ENCODE results near the gene KLHDC3. TPM values are rescaled to one million over a fixed set of nuclear protein-coding genes. Genes with fewer than 3 reads are reported as not detected.

Gene KLHDC3
- total and polyA plus RNA-seq, 2 donors (not counting 1 experiment from before 2014, with no cell fraction given): 47.4 to 50.7 TPM

- Mint-ChIP-seq H3K4me1 (peaks cover 38% of the 10 kb centered on the region), H3K27ac (no peak overlapping the region), H3K27me3 (no peaks in the 10 kb centered on the region), H3K4me3 (no peak overlapping the region), H3K9me3 (ENCODE audit: insufficient read depth) (no peaks in the 10 kb centered on the region)
- Histone ChIP-seq H3K4me2 (replicated peaks; ENCODE audit: low read depth, low read length, poor library complexity, severe bottlenecking) (no peak overlapping the region), H3K4me1 (ENCODE audit: control insufficient read depth in 2 of 2, insufficient read depth in 2 of 2, low read length in 2 of 2) (peaks cover 10 to 20% of the 10 kb centered on the region in 2 donors), H3K36me3 (replicated peaks in 1 of 2; ENCODE audit: control extremely low read depth in 1 of 2, control insufficient read depth in 1 of 2, extremely low read depth in 1 of 2, insufficient read depth in 2 of 2, low read length in 1 of 2) (peaks cover 0 to 29% of the 10 kb centered on the region in 2 experiments), H3K9me3 (ENCODE audit: control extremely low read depth in 1 of 3, control insufficient read depth in 2 of 3, insufficient read depth in 1 of 3, low read length in 2 of 3) (no peaks in the 10 kb centered on the region), H2AFZ (ENCODE audit: insufficient read depth, low read depth, low read length, poor library complexity, severe bottlenecking) (no peak overlapping the region), H3K79me2 (ENCODE audit: control insufficient read depth, insufficient read depth, low read length) (peaks cover 62% of the 10 kb centered on the region), H3K27me3 (replicated peaks in 1 of 4; ENCODE audit: control extremely low read depth in 1 of 4, control insufficient read depth in 3 of 4, insufficient read depth in 4 of 4, low read length in 3 of 4) (no peaks in the 10 kb centered on the region), H3K9ac (ENCODE audit: low read length) (no peak overlapping the region), H3K27ac (ENCODE audit: low read length in 2 of 2) (no peak overlapping the region), H3K4me3 (ENCODE audit: control extremely low read depth in 1 of 5, extremely low read depth in 1 of 5, insufficient read depth in 1 of 5, low read depth in 2 of 5, low read length in 4 of 5) (no peak overlapping the region), H4K20me1 (ENCODE audit: control insufficient read depth, insufficient read depth, low read length, poor library complexity, severe bottlenecking) (no peaks in the 10 kb centered on the region)
- no peak for ATAC-seq (ENCODE audit: low read depth)
- CTCF ChIA-PET: interaction anchor here (1.1 kb wide), 1 partner anchor 15 kb away, joined by 3 read pairs; no protein-coding TSS in a partner anchor
- DNase-seq: no peak
- intact Hi-C loops (cut with micrococcal nuclease): no loop called here
- POLR2A ChIA-PET: interaction anchor here (0.5 to 0.6 kb wide), 3 partner anchors 51 to 195 kb away, joined by 3 to 4 read pairs (median 3); no protein-coding TSS in a partner anchor
- TF ChIP-seq EZH2 (IDR thresholded peaks at IDR 0.05; ENCODE audit: borderline replicate concordance, insufficient read depth, low read depth, low read length, poor library complexity, severe bottlenecking): no peak
- no peak for TF ChIP-seq CTCF (IDR thresholded peaks at IDR 0.05)
- WGBS (ENCODE audit: insufficient coverage): 90% methylated on average over 5 of the region's 5 CpGs
Measured at GRCh38 chr6:42987533-42988451, 26.3 kb upstream of the KLHDC3 start.

- Mint-ChIP-seq H3K9me3 (ENCODE audit: insufficient read depth) (no peaks in the 10 kb centered on the region), H3K27me3 (no peaks in the 10 kb centered on the region), H3K4me1 (peaks cover 38% of the 10 kb centered on the region), H3K4me3 (no peak overlapping the region), H3K27ac (no peak overlapping the region)
- Histone ChIP-seq H2AFZ (ENCODE audit: insufficient read depth, low read depth, low read length, poor library complexity, severe bottlenecking) (no peak overlapping the region), H4K20me1 (ENCODE audit: control insufficient read depth, insufficient read depth, low read length, poor library complexity, severe bottlenecking) (no peaks in the 10 kb centered on the region), H3K4me3 (ENCODE audit: control extremely low read depth in 1 of 5, extremely low read depth in 1 of 5, insufficient read depth in 1 of 5, low read depth in 2 of 5, low read length in 4 of 5) (no peak overlapping the region), H3K27ac (ENCODE audit: low read length in 2 of 2) (no peak overlapping the region), H3K27me3 (replicated peaks in 1 of 4; ENCODE audit: control extremely low read depth in 1 of 4, control insufficient read depth in 3 of 4, insufficient read depth in 4 of 4, low read length in 3 of 4) (no peaks in the 10 kb centered on the region), H3K9ac (ENCODE audit: low read length) (no peak overlapping the region), H3K4me2 (replicated peaks; ENCODE audit: low read depth, low read length, poor library complexity, severe bottlenecking) (no peak overlapping the region), H3K4me1 (ENCODE audit: control insufficient read depth in 2 of 2, insufficient read depth in 2 of 2, low read length in 2 of 2) (peaks cover 10 to 19% of the 10 kb centered on the region in 2 donors), H3K79me2 (ENCODE audit: control insufficient read depth, insufficient read depth, low read length) (peaks cover 55% of the 10 kb centered on the region), H3K9me3 (ENCODE audit: control extremely low read depth in 1 of 3, control insufficient read depth in 2 of 3, insufficient read depth in 1 of 3, low read length in 2 of 3) (no peaks in the 10 kb centered on the region), H3K36me3 (replicated peaks in 1 of 2; ENCODE audit: control extremely low read depth in 1 of 2, control insufficient read depth in 1 of 2, extremely low read depth in 1 of 2, insufficient read depth in 2 of 2, low read length in 1 of 2) (peaks cover 0 to 30% of the 10 kb centered on the region in 2 experiments)
- ATAC-seq (ENCODE audit: low read depth): no peak
- WGBS (ENCODE audit: insufficient coverage): 89% methylated on average over 1 of the region's 1 CpG
- POLR2A ChIA-PET: no interaction called here
- CTCF ChIA-PET: no interaction called here
- TF ChIP-seq EZH2 (IDR thresholded peaks at IDR 0.05; ENCODE audit: borderline replicate concordance, insufficient read depth, low read depth, low read length, poor library complexity, severe bottlenecking): no peak
- intact Hi-C loops (cut with micrococcal nuclease): no loop called here
- no peak for DNase-seq
Measured at GRCh38 chr6:42988486-42989020, 25.5 kb upstream of the KLHDC3 start.
